HCT116 (cell line): ENCODE results near the gene HPCA. TPM values are rescaled to one million over a fixed set of nuclear protein-coding genes. Genes with fewer than 3 reads are reported as not detected.

Experiments used
- ATAC-seq: fragments of 200-7000 bp; cut with Tn5 transposase; 2 replicates; pipeline ENCODE4 v1.9.1; 2020; ENCODE audit warnings: mild to moderate bottlenecking, moderate library complexity
- BruUV-seq: library from RNA; stranded (reverse); fragments of 400-500 nt; replicated peaks from 2 replicates; lab custom pipeline; 2021; lab: Mats Ljungman, UMichigan
- CTCF ChIA-PET: fragments of 300-600 bp; sonication (Branson Sonifier 250); formaldehyde crosslinking; loops from one replicate; lab custom pipeline; 2021; ENCODE audit warnings: antibody characterized with exemption; lab: Charles Lee
- POLR2A ChIA-PET: fragments of 300-600, 350-600 bp; sonication (Branson Sonifier 250); formaldehyde crosslinking; loops from one replicate; lab custom pipeline; 2021; ENCODE audit warnings: antibody characterized with exemption; lab: Charles Lee
- RAD21 ChIA-PET, 2 experiments: fragments of 300-600 bp; sonication (Branson Sonifier 250); formaldehyde crosslinking; loops; one replicate each; lab custom pipeline; 2023; ENCODE audit warnings: low total read pairs in 2 of 2; ENCODE audit not compliant: uncharacterized antibody in 2 of 2, unreplicated experiment in 2 of 2, low non-redundant PET in 1 of 2; lab: Charles Lee
- DNase-seq: peaks from one replicate; pipeline ENCODE4 v3.0.0-alpha.2; 2010; ENCODE audit warnings: low read depth, low spot score
- H2AFZ ChIP-seq: fragments of 200-600 bp; shearing (Covaris generic), sonication (generic); 2 replicates; pipeline ENCODE4 v1.6.1; 2017; ENCODE audit warnings: low read depth, mixed run types, mixed read lengths, antibody characterized with exemption, low read length; ENCODE audit not compliant: poor library complexity, severe bottlenecking
- H3K27ac ChIP-seq: 2 replicates; pipeline ENCODE4 v1.5.1; 2012; ENCODE audit warnings: low read depth, low read length
- H3K27me3 ChIP-seq: fragments of 200-600 bp; sonication (generic); 2 replicates; pipeline ENCODE4 v1.6.1; 2016; ENCODE audit warnings: mixed run types, low read length, mixed read lengths; ENCODE audit not compliant: insufficient read depth
- H3K36me3 ChIP-seq, 2 experiments: fragments of 200-500 bp in 1 of 2; fragments of 200-600 bp in 1 of 2; sonication (Bioruptor generic) in 1 of 2; sonication (generic) in 1 of 2; 2 replicates each; pipeline versions ENCODE4 v1.5.1 to v1.6.1; 2014 to 2016; ENCODE audit warnings: low read length in 2 of 2, inconsistent platforms in 1 of 2, mixed read lengths in 1 of 2, mixed run types in 1 of 2; ENCODE audit not compliant: insufficient read depth in 2 of 2, control insufficient read depth in 1 of 2
- H3K4me1 ChIP-seq, 2 experiments: fragments of 200-600 bp in 1 of 2; sonication (generic) in 1 of 2; 2 replicates each; pipeline versions ENCODE4 v1.5.1 to v1.6.1; 2012 to 2017; ENCODE audit warnings: low read length in 2 of 2, inconsistent platforms in 1 of 2, mild to moderate bottlenecking in 1 of 2, mixed read lengths in 1 of 2, mixed run types in 1 of 2, moderate library complexity in 1 of 2; ENCODE audit not compliant: insufficient read depth in 2 of 2, control insufficient read depth in 1 of 2
- H3K4me2 ChIP-seq: fragments of 200-600 bp; sonication (generic); 2 replicates; pipeline ENCODE4 v1.6.1; 2017; ENCODE audit warnings: mixed run types, low read length, mixed read lengths
- H3K4me3 ChIP-seq, 2 experiments: fragments of 200-600 bp in 1 of 2; sonication (generic) in 1 of 2; replicated peaks in 1 of 2; 2 replicates each; pipeline ENCODE4 v1.5.1; 2011 to 2016; ENCODE audit warnings: low read length in 2 of 2, control low read depth in 1 of 2, low read depth in 1 of 2, mild to moderate bottlenecking in 1 of 2, mixed read lengths in 1 of 2, mixed run types in 1 of 2
- H3K79me2 ChIP-seq: fragments of 200-600 bp; sonication (generic); 2 replicates; pipeline ENCODE4 v1.6.1; 2017; ENCODE audit warnings: mild to moderate bottlenecking, mixed run types, low read length, moderate library complexity, mixed read lengths; ENCODE audit not compliant: insufficient read depth
- H3K9ac ChIP-seq: fragments of 200-600 bp; sonication (generic); 2 replicates; pipeline ENCODE4 v1.6.1; 2016; ENCODE audit warnings: low read length, mixed read lengths
- H3K9me2 ChIP-seq: fragments of 200-600 bp; sonication (generic), shearing (Covaris generic); 2 replicates; pipeline ENCODE4 v1.6.1; 2017; ENCODE audit warnings: mixed run types, mild to moderate bottlenecking, moderate library complexity; ENCODE audit not compliant: insufficient read depth
- H3K9me3 ChIP-seq, 2 experiments: fragments of 200-500 bp in 1 of 2; fragments of 200-600 bp in 1 of 2; sonication (Bioruptor generic) in 1 of 2; sonication (generic) in 1 of 2; 2 replicates each; pipeline ENCODE4 v1.6.1; 2014 to 2017; ENCODE audit warnings: low read length in 2 of 2, mixed read lengths in 2 of 2, inconsistent platforms in 1 of 2, low read depth in 1 of 2, mild to moderate bottlenecking in 1 of 2, mixed run types in 1 of 2, moderate library complexity in 1 of 2; ENCODE audit not compliant: control insufficient read depth in 1 of 2, insufficient read depth in 1 of 2
- H4K20me1 ChIP-seq: fragments of 200-600 bp; sonication (generic), shearing (Covaris generic); 2 replicates; pipeline ENCODE4 v1.6.1; 2017; ENCODE audit warnings: mixed run types, mild to moderate bottlenecking, moderate library complexity; ENCODE audit not compliant: insufficient read depth
- ATF3 ChIP-seq: IDR thresholded peaks from 2 replicates; pipeline ENCODE4 v1.6.1; 2012
- CEBPB ChIP-seq: IDR thresholded peaks from 2 replicates; pipeline ENCODE4 v1.6.1; 2012; ENCODE audit warnings: low read depth
- CTCF ChIP-seq, 3 experiments: fragments of 200-600 bp in 1 of 3; sonication (generic) in 1 of 3; IDR thresholded peaks in 2 of 3; conservative IDR thresholded peaks in 1 of 3; 2 replicates each; pipeline ENCODE4 v1.5.1; 2012 to 2017; ENCODE audit warnings: low read depth in 2 of 3, low read length in 2 of 3, antibody characterized with exemption in 1 of 3, borderline replicate concordance in 1 of 3, control low read depth in 1 of 3, mild to moderate bottlenecking in 1 of 3, mixed read lengths in 1 of 3, mixed run types in 1 of 3, moderate library complexity in 1 of 3; ENCODE audit not compliant: insufficient read depth in 1 of 3
- ELF1 ChIP-seq: IDR thresholded peaks from 2 replicates; pipeline ENCODE4 v1.6.1; 2012; ENCODE audit warnings: low read depth, borderline replicate concordance
- EZH2 ChIP-seq: fragments of 200-600 bp; sonication (generic); IDR thresholded peaks from 2 replicates; pipeline ENCODE4 v1.6.1; 2017; ENCODE audit warnings: antibody characterized with exemption, mixed run types
- EZH2phosphoT487 ChIP-seq: fragments of 200-600 bp; IDR thresholded peaks from 2 replicates; pipeline ENCODE4 v1.6.1; 2018; ENCODE audit warnings: antibody characterized with exemption, borderline replicate concordance
- FOSL1 ChIP-seq: IDR thresholded peaks from 2 replicates; pipeline ENCODE4 v1.6.1; 2012; ENCODE audit warnings: low read depth
- JUND ChIP-seq: IDR thresholded peaks from 2 replicates; pipeline ENCODE4 v1.6.1; 2012
- POLR2A ChIP-seq: IDR thresholded peaks from 2 replicates; pipeline ENCODE4 v1.7.0; 2011; ENCODE audit warnings: borderline replicate concordance; ENCODE audit not compliant: insufficient read depth, insufficient read length; ENCODE audit errors: extremely low read depth
- POLR2AphosphoS5 ChIP-seq: IDR thresholded peaks from 2 replicates; pipeline ENCODE4 v1.6.1; 2011; ENCODE audit warnings: mild to moderate bottlenecking, low read depth, low read length, moderate library complexity
- RAD21 ChIP-seq: IDR thresholded peaks from 2 replicates; pipeline ENCODE4 v1.6.1; 2012; ENCODE audit warnings: low read depth, mild to moderate bottlenecking
- REST ChIP-seq: IDR thresholded peaks from 2 replicates; pipeline ENCODE4 v1.6.1; 2012; ENCODE audit warnings: low read depth
- SRF ChIP-seq: IDR thresholded peaks from 2 replicates; pipeline ENCODE4 v1.6.1; 2012; ENCODE audit warnings: low read depth
- YY1 ChIP-seq: IDR thresholded peaks from 2 replicates; pipeline ENCODE4 v1.6.1; 2011; ENCODE audit warnings: low read length, low read depth, moderate library complexity, mild to moderate bottlenecking; ENCODE audit not compliant: insufficient replicate concordance; ENCODE audit errors: extremely low read depth
- ZBTB33 ChIP-seq: IDR thresholded peaks from 2 replicates; pipeline ENCODE4 v1.6.1; 2011; ENCODE audit warnings: mild to moderate bottlenecking, low read length, moderate library complexity; ENCODE audit not compliant: insufficient replicate concordance; ENCODE audit errors: extremely low read depth
- ZFX ChIP-seq: fragments of 450-650 bp; IDR thresholded peaks from 2 replicates; pipeline ENCODE4 v1.6.1; 2017
- ZNF274 ChIP-seq: fragments of 200-500 bp; sonication (Bioruptor generic); IDR thresholded peaks from 2 replicates; pipeline ENCODE4 v1.6.1; 2014; ENCODE audit warnings: mild to moderate bottlenecking, low read depth, low read length, inconsistent platforms
- intact Hi-C: fragments of 100-400 bp; cut with micrococcal nuclease; formaldehyde crosslinking; loops from 2 replicates; pipeline ENCODE4 v1.10.0; 2022
- total RNA-seq: library from RNA; stranded (reverse); gene quantifications from one replicate; pipeline ENCODE4 v1.2.1, GENCODE V29; 2021; ENCODE audit not compliant: unreplicated experiment

Gene HPCA
- total RNA-seq, 1 experiment from 2014 or later, result 0.15 TPM

DNA sequence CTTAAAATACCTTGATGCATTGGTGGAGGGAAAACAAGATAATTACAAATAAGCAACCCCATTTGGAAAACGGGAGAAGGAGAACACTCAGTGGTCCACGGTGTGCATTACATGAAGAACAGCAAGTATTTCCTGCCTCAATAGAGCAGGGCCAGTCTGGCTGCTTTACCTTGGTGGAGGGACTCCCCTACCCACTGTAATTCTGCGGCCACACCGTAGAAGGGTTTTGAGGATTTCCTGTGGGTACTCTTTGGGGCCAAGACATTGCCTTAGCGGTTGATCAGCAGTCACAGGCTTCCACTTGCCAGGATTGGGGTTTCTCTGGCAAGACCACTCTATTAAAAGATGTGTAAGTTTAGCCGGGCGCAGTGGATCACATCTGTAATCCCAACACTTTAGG, 31.2 kb downstream of the HPCA start:
- BruUV-seq, result no TSS peak
- Histone ChIP-seq H3K4me2 (no peak overlapping the region), H3K4me1 (no peaks in the 10 kb centered on the region), H2AFZ (no peak overlapping the region), H3K9ac (no peak overlapping the region), H3K36me3 (no peaks in the 10 kb centered on the region), H3K27ac (no peak overlapping the region), H3K27me3 (no peaks in the 10 kb centered on the region), H3K4me3 (no peak overlapping the region), H3K9me3 (no peaks in the 10 kb centered on the region), H3K79me2 (no peaks in the 10 kb centered on the region), H4K20me1 (no peaks in the 10 kb centered on the region), H3K9me2 (no peaks in the 10 kb centered on the region)
- ATAC-seq (no peak), DNase-seq (no peak)
- ChIA-PET RAD21 (no interaction called here), POLR2A (interaction anchor here (0.6 kb wide), 1 partner anchor 210 kb away, joined by 3 read pairs; no protein-coding TSS in a partner anchor), CTCF (interaction anchor here (1.0 kb wide), 1 partner anchor 31 kb away, joined by 3 read pairs; no protein-coding TSS in a partner anchor)
- intact Hi-C loops, result no loop called here
- TF ChIP-seq SRF (no peak), CEBPB (no peak), ZNF274 (no peak), POLR2A (no peak), ATF3 (no peak), JUND (no peak), FOSL1 (no peak), CTCF (IDR thresholded peaks at IDR 0.05 in 2 of 3, conservative IDR thresholded peaks at IDR 0.05 in 1 of 3; ENCODE audit: borderline replicate concordance in 1 of 3, insufficient read depth in 1 of 3, low read depth in 2 of 3, low read length in 2 of 3) (no peak), ZFX (no peak), POLR2AphosphoS5 (no peak), EZH2phosphoT487 (no peak), ZBTB33 (no peak), REST (no peak), RAD21 (no peak), ELF1 (no peak), EZH2 (no peak), YY1 (no peak)
